Measurements from ENCODE around the gene TCTN1.

DNA sequence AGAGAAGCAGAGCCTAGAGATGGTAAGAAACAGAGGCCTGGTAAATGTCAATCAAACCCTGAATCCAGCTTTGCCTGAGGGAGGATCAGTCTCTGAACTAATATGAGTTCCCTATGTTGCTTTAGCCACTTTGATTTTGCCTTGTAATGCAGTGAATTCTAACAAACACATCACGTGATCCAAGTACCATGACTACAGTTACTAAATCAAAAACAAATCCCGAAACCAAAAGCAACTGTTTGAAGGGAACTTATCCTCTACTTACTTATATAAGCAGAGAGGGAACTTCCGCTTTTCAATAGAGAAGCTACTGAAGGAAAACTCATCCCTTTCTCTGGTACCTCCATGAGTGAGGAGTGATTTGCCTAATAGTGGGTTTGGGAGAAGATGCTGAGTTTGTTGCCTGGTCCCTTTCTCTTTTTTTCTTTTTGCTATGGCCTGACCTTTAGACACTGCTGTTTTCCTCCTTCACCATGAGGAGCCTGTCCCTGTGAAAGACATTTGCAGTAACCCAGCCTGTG, 23.1 kb upstream of the TCTN1 start:
- TF ChIP-seq CTCF (IDR thresholded peaks at IDR 0.05) (no peak), POLR2A (IDR thresholded peaks at IDR 0.05) (no peak)
